ENCODE measurements around the gene EIF4G1. TPM values are rescaled to one million over a fixed set of nuclear protein-coding genes. Genes with fewer than 3 reads are reported as not detected.
"Not testable (repeated sequence)": the region's sequence is repeated elsewhere in the genome, so short reads cannot be mapped to it uniquely, and the experiment has no call there.

Gene EIF4G1
- total RNA-seq, 1 experiment from 2014 or later = 422 TPM

DNA sequence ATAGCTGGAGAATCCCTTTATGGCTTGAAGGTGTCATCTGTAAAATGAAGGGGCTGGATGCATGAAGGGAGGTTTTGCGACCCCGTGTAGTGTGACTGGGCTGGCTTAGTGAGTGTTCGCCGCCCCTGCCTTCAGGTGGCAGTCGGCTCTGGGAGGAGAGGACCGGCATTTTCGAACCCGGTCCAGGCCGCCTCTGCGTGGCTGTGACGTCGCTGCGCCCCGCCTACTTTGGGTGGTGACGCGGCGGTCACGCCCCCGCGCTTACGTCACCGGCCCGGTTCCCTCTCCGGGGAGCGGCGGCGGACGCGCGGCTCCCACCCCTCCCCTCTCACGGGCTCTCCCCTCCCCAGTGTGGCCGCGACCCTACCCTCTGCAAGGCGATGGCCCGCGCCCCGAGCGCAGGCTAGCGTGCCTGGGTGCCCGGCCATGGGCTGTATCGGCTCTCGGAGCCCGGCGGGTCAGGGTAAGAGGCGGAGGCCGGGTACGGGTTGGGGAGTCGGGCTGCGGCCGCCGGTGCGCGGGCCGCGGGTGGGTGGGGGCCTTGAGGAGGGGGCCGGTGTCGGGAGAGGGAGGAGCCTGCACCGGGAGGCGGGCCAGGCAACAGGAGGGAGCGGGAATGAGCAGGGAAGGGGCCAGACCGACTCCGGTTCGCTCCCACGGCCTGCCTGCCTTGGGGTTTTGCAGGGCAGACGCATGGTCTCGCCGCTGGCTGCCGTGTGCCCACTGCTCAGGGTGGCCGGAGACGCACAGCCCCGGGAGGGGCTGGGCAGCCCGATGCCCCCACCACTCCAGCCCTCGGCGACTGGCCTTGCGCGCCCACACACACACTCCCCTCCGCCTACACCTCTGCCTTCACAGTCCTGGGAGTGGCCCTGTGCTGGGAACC, 21.5 kb downstream of the EIF4G1 start:
- DNase-seq (ENCODE audit: low read depth) = peak; percentile 73

DNA sequence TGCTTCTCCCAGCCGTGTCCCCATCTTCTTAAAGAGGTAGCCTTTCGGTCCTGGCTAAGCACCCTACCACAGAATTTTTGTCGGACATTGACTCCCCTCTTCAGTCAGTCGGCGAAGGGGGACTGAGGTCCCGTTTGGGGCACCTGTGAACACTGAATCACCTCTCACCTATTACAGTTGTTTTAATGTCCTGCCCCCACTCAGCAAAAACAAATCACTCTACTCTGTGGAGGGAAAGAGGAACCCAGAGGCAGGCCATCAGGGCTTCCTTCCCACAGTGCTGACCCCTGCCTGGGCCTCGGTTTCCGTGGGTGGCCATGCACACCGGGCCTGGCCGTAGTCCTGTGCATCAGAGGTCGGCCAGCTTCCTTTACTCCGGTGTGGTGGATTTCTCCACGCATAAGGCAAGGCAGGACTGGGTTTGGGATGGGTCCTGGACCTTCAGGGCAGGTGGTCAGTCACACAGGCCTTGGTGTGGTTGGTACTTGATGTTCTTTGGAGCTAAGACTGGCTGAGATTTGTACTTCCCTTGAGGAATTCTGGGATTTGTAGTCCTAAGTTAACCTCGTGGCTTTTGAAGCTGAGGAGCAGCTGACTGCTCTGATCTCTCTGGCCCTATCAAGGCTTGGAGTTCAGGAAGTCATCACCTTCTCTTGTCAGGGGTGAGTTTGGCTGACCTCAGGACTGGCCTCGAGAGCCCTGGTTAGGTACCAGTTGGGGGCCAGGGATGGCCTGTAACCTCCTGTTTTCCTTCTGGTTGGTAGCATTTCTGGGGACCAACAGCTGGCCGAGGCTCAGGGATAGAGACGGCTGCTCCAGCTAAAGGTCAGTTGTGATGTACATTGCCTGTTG, 22.4 kb downstream of the EIF4G1 start:
- DNase-seq (ENCODE audit: low read depth) = peak; percentile 55

DNA sequence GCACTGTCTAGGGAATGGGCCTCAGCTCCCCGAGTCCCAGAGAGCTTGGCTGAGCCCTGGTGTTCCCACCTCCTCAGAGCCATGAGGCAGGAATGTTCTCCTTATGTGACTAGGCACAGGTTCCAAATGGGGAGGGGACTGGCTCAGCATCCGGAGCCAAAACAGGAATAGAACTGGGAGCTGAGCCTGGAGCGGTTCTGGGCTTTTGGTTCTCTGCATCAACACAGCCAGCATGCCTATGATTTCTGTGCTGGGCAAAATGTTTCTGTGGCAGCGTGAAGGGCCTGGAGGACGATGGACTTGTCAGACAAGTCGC, 23.0 kb downstream of the EIF4G1 start, which contains the start of gene FAM131A:
TSS of gene FAM131A (plus strand) at position 202 of the 316 bp plus-strand sequence. CDS start at position 233, 31 bp downstream.
- DNase-seq (ENCODE audit: low read depth) = no peak

DNA sequence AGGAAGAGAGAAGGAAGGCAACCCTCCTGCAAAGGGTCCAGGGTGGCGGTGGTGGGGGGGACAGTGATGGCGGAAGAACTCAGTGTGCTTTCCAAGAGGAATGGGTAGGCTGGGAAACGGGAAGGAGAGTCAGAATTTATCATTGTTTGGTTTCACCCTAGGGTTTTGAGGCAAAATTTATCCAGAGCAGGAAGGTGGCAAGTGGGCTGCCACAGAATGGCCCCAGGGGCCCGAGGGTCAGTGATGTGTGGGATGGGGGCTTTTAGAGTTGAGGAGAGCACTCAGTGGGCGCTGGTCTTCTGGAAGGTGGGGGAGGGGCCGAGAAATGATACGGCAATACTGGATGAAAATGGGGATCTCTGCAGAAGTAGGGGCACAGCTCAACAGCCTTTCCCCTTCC, 23.6 kb downstream of the EIF4G1 start:
- DNase-seq (ENCODE audit: low read depth) = no peak

DNA sequence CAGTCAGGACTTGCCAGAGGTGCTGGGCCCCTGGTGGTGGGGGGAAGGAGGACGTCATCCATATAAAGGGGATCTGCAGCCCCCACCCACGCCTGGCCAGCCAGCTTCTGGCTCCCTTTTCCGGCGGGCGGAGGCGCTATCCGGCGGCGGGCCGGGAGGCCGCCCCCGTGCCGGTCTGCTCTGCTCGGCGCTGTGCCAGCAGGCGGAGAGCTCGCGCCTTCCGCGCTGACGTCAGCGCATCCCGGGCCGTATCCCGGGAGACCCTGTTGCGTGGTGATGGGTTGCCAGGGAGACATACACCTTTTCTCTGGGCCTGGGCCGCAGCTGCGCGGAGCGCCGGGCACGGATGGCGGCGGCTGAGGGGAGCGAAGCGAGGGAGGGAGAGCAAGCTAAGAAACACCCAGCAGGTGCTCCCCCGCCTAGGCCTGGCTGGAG, 24.1 kb downstream of the EIF4G1 start:
- DNase-seq (ENCODE audit: low read depth) = no peak

DNA sequence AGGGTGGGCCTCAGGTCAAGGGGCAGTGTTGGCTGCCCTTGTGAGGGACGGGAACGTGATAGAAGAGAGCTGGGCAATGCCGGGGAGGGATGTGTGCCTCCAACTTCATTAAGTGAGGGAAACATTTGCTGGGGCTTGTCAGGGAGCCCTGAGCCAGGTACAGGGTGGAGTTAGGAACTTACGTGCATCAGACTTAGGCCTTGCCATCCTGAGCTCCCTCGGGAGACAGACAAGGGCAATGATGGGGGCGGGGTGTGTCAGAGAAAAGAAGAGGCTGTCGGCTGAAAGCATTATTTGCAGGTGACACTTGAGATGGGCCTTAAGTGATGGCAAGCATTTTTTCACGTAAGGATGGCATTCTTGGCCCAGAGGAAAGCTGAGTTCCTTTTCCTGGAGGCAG, 24.6 kb downstream of the EIF4G1 start:
- DNase-seq (ENCODE audit: low read depth) = no peak

DNA sequence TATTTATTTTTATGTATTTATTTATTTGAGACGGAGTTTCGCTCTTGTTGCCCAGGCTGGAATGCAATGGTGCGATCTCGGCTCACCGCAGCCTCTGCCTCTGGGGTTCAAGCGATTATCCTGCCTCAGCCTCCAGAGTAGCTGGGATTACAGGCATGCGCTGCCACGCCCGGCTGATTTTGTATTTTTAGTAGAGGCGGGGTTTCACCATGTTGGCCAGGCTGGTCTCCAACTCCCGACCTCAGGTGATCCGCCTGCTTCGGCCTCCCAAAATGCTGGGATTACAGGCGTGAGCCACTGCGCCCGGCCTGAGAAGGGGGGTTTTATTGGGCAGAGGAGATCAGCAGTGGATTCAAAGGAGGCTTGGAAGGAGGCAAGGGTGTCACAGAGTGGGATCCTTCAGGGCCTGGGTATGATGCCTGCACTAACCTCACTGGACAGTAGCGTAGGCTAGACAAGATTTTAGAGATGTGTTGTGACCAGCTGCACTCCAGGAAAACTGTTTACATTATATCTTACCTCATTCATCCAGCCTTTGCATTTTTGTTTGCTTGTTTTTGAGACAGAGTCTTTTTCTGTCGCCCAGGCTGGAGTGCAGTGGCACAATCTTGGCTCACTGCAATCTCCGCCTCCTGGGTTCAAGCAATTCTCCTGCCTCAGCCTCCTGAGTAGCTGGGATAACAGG, 25.2 kb downstream of the EIF4G1 start:
- DNase-seq (ENCODE audit: low read depth) = not testable (repeated sequence)

DNA sequence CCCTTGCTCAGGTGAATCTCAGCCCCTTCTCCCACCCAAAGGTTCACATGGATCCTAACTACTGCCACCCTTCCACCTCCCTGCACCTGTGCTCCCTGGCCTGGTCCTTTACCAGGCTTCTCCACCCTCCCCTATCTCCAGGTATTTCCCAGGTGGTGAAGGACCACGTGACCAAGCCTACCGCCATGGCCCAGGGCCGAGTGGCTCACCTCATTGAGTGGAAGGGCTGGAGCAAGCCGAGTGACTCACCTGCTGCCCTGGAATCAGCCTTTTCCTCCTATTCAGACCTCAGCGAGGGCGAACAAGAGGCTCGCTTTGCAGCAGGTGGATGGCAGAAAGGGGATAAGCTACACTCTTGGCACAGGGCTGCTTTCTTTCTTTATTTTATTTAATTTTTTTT, 27.5 kb downstream of the EIF4G1 start:
- DNase-seq (ENCODE audit: low read depth) = no peak

DNA sequence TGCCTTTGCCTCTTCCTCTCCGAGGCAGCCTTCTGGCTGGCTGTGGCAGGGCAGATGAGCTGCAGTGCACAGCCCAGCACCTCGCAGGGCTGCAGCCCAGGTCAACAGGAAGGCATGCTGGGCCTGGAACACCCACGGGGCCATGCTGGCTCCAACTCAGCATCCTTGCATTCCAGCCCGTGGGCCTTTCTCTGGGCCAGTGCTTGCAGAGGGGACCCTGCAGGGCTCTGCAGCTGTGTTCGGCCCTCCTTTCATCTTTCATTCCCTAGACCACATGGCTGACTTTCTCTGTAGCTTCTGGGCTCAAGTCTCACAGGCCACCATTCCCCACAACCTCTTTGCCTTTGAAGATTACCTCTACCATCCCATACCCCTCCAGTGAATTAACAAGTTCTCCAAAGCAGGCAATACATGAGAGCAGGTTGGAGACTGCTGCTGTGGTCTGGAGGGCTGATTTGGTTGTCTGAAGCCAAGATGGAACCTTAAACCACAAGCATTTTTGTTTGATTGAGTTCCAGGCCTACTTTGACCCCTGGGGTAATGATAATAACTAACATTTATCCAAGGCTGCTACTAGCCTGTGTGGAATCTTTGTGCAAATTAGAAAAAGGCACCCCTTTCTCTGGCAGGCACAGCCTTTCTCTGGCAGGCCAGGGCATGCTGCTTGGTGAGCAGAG, 28.9 kb downstream of the EIF4G1 start:
- peak; percentile 41 for DNase-seq (ENCODE audit: low read depth)

DNA sequence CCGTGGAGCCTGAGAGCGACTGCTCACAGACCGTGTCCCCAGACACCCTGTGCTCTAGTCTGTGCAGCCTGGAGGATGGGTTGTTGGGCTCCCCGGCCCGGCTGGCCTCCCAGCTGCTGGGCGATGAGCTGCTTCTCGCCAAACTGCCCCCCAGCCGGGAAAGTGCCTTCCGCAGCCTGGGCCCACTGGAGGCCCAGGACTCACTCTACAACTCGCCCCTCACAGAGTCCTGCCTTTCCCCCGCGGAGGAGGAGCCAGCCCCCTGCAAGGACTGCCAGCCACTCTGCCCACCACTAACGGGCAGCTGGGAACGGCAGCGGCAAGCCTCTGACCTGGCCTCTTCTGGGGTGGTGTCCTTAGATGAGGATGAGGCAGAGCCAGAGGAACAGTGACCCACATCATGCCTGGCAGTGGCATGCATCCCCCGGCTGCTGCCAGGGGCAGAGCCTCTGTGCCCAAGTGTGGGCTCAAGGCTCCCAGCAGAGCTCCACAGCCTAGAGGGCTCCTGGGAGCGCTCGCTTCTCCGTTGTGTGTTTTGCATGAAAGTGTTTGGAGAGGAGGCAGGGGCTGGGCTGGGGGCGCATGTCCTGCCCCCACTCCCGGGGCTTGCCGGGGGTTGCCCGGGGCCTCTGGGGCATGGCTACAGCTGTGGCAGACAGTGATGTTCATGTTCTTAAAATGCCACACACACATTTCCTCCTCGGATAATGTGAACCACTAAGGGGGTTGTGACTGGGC, 30.3 kb downstream of the EIF4G1 start:
- no peak for DNase-seq (ENCODE audit: low read depth)

DNA sequence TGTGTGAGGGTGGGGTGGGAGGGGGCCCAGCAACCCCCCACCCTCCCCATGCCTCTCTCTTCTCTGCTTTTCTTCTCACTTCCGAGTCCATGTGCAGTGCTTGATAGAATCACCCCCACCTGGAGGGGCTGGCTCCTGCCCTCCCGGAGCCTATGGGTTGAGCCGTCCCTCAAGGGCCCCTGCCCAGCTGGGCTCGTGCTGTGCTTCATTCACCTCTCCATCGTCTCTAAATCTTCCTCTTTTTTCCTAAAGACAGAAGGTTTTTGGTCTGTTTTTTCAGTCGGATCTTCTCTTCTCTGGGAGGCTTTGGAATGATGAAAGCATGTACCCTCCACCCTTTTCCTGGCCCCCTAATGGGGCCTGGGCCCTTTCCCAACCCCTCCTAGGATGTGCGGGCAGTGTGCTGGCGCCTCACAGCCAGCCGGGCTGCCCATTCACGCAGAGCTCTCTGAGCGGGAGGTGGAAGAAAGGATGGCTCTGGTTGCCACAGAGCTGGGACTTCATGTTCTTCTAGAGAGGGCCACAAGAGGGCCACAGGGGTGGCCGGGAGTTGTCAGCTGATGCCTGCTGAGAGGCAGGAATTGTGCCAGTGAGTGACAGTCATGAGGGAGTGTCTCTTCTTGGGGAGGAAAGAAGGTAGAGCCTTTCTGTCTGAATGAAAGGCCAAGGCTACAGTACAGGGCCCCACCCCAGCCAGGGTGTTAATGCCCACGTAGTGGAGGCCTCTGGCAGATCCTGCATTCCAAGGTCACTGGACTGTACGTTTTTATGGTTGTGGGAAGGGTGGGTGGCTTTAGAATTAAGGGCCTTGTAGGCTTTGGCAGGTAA, 31.1 kb downstream of the EIF4G1 start:
- peak; percentile 78 for DNase-seq (ENCODE audit: low read depth)

DNA sequence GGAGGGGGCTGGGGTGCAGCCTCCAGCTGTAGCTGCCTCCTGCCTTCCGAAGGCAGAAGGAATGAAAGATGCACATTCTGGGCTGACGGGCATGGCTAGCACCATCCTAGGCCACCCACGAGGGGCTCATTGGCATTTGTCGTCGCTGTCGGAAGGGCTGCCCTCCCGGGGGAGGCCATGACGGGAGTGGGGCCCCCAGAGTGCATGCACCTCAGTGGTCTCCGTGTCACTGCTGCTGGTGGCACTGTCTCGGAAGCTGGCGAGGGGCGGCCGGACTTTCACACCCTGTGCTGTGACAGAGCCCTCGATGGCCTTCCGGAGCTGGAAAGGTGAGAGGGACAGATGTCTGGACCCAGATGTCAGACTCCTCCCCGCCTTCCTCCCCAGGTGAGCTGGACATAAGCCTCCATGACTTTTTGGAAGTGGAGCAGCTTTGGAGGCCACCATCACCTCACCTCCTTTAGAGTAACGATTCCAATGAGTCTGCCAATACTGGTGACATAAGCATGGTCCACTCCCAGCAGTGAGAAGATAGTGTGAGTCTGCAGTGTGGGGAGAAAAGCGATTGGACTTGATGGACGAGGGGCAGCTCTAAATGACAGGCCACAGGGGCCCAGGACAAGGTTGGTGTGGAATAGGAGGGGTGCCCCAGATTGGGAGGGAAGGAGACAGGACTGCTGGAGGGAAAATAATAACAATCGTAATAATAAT, 32.2 kb downstream of the EIF4G1 start:
- no peak for DNase-seq (ENCODE audit: low read depth)

DNA sequence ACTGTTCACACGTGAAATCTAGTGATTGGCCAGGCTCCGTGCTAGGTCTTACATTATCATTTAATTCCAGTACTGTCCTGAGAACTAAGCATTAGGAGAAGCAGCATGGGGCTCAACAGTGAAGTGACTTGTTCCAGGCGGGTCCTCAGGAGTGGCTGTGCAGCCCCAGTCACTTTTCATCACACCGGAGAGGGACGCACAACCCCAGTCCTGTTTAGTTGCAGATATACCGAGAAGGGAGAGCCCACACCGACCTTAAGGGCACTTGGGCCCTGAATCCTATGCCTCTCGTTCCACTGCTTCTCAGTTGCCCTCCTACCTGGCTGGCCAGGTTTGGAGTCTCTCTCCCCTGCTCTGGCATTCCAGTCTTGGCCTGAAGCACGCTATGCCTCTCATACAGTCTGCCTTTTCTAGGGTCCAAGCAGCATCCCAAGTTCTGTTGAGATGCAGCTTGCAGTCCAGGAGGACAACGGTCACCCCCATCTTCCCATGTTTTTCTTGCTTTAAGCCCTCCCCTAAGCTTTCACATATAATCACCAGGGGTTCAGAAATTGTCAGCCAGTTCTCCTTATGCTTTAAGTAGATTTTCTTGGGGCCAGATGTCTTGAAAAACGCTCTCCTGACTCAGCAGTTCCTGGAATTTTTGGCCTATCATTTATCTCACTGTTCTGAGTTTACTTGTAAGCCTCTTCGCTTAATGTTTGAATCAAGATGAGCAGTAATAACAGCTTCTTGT, 33.1 kb downstream of the EIF4G1 start:
- DNase-seq (ENCODE audit: low read depth) = no peak

DNA sequence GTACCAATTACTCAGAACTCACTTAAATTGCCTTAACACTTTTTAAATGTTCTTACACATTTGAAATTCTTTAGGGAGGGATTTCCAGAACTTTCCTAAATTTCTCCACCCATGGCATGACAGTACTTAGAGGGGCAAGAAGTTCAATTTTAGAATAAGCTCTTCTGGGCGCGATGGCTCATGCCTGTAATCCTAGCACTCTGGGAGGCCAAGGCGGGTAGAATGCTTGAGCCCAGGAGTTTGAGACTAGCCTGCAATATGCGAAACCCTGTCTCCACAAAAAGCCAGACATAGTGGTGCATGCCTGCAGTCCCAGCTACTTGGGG, 33.6 kb downstream of the EIF4G1 start:
- no peak for DNase-seq (ENCODE audit: low read depth)

DNA sequence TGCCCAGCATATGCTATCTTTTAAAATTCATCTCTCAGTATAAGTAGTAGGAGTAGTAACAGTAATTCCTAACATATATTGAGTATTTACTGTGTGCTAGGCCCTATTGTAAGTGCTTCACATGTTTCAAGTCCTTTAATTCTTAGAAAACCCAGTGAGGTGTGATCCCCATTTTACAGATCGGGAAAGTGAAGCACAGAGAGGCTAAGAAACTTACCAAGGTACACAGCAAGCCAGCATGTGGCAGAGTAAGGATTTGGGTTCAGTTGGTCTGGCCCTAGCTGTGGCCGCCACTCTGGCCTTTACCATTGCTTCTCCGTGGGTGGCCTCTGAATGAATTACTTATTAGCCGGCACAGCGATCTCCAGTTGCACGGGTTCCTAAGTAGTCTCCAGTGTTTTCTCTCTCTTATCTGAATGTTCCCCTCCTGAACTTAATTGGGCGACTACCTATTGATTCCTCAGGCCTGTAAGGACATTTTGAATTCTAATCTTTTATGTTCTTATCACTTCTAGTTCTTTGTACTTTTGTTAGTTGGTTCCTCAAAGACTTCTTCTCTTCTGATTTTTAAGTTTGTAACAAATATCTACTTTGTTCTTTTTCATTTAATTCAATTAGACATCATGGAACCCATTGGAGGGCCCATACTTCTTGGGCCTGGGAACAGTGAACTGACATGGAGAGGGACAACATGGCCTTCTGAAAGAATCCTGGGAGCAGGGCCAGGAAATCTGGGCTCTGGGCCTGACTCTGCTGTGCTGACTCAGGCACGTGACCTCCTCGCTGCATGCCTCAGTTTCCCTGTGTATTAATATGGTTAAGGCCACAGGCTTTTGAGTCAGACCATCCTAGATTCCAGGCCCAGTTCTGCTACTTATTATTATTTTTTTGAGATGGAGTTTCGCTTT, 35.4 kb downstream of the EIF4G1 start:
- DNase-seq (ENCODE audit: low read depth) = no peak

DNA sequence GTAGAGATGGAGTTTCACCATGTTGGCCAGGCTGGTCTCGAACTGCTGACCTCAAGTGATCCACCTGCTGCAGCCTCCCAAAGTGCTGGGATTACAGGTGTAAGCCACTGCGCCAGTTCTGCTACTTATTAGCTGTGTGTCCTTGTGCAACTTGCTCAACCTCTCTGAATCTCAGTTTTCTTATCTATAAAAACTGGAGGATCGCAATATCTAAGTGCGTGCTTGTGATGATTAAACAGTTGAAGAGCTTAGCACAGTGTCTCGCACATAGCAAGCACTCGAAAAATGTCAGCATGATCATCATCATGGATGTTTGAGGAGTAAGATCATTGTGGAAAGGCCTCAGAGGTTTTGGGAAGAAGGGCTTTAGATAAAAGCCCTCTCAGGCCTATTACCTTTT, 36.2 kb downstream of the EIF4G1 start:
- no peak for DNase-seq (ENCODE audit: low read depth)

DNA sequence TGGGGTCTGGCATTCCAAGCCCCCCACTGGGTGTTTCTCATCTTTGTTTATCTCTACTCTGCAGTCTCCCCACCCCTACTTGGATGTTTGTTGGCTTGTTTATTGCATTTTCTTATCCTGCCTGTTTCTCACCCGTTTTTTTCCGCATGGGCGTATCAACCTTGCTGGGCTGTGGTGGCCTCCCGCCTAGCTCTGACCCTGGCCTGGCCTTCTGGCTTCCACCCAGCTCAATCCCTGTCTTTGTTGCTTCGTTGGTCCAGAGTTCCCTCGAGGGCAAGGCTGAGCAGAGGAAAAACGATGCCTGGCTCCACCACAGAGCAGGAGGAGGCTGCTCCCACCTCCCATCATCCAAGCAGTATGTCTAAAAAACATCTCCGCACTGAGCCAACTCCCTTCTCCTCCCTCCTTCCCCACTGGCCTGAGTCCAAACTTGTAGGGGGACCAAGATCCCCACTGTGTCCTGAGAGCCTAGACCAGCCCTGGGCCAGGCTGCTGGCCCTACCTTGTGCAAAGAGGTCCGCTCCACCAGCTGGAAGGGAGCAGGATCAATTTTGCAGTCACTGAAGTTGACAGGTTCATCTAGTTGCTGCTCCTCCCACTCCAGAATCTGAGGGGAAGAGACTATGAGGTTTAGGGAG, 37.2 kb downstream of the EIF4G1 start:
- no peak for DNase-seq (ENCODE audit: low read depth)

All from M059J (cell line).